ENCODE results near the gene ATE1.

The ATE1 gene

DNA sequence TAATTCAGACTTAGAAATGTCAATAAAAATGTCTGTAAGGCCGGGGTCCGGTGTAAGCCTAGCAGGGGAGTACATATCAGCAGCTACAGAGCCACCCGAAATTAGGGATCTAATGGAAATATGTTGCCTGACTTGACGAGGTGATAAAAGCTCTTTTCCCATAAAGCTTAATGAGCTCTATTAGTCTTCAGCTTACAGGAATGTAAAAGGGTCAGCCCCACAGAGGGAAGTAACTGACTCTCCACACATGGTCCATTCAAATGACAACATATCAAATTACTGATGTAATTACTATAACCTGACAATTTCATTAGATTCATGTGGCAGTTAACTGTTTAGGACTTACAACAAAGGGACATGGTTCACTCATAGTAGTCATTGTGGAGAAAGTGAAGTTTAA is 62.3 kb downstream of the ATE1 start:
- TF ChIP-seq EP300 (IDR thresholded peaks at IDR 0.05; ENCODE audit: borderline replicate concordance) (no peak), FOXM1 (IDR thresholded peaks at IDR 0.05; ENCODE audit: borderline replicate concordance, low read depth) (peak; percentile 21; the same call in 1 of the 2 replicates), TEAD4 (IDR thresholded peaks at IDR 0.05) (no peak)

DNA sequence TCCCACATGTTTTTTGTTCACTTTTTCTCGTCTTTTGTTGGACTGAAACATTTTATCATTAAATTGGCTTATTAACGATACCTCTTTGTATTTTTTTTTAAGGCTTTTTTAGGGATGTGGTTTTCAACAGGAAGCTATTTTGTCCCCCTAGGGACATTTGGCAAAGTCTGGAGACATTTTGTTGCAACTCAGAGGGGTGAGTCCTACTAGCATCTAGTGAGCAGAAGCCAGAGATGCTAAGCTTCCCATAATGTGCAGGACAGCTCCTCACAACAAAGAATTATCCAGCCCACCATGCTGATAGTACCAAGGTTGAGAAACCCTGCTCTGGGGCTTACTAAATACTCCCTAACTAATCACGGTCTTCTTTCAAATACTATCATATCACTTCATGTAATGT is 63.2 kb downstream of the ATE1 start:
- TF ChIP-seq TEAD4 (IDR thresholded peaks at IDR 0.05) (no peak), CEBPB (IDR thresholded peaks at IDR 0.05) (no peak), TAF1 (IDR thresholded peaks at IDR 0.05; ENCODE audit: low read depth) (no peak), NFIC (IDR thresholded peaks at IDR 0.05) (no peak), FOXM1 (IDR thresholded peaks at IDR 0.05; ENCODE audit: borderline replicate concordance, low read depth) (no peak), RAD21 (IDR thresholded peaks at IDR 0.05; ENCODE audit: low read depth) (no peak), EP300 (IDR thresholded peaks at IDR 0.05; ENCODE audit: borderline replicate concordance) (no peak), EGR1 (IDR thresholded peaks at IDR 0.05) (no peak), ZBTB7A (IDR thresholded peaks at IDR 0.05; ENCODE audit: low read depth) (no peak), YY1 (IDR thresholded peaks at IDR 0.05; ENCODE audit: low read depth) (no peak), TCF12 (IDR thresholded peaks at IDR 0.05; ENCODE audit: low read depth) (no peak), CREB1 (IDR thresholded peaks at IDR 0.05; ENCODE audit: low read depth) (no peak)
- TF ChIP-seq, protein P1, sequence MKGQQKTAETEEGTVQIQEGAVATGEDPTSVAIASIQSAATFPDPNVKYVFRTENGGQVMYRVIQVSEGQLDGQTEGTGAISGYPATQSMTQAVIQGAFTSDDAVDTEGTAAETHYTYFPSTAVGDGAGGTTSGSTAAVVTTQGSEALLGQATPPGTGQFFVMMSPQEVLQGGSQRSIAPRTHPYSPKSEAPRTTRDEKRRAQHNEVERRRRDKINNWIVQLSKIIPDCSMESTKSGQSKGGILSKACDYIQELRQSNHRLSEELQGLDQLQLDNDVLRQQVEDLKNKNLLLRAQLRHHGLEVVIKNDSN (IDR thresholded peaks at IDR 0.05): no peak
- TF ChIP-seq, protein P2, sequence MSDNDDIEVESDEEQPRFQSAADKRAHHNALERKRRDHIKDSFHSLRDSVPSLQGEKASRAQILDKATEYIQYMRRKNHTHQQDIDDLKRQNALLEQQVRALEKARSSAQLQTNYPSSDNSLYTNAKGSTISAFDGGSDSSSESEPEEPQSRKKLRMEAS (IDR thresholded peaks at IDR 0.05): no peak
- TF ChIP-seq, protein P3, sequence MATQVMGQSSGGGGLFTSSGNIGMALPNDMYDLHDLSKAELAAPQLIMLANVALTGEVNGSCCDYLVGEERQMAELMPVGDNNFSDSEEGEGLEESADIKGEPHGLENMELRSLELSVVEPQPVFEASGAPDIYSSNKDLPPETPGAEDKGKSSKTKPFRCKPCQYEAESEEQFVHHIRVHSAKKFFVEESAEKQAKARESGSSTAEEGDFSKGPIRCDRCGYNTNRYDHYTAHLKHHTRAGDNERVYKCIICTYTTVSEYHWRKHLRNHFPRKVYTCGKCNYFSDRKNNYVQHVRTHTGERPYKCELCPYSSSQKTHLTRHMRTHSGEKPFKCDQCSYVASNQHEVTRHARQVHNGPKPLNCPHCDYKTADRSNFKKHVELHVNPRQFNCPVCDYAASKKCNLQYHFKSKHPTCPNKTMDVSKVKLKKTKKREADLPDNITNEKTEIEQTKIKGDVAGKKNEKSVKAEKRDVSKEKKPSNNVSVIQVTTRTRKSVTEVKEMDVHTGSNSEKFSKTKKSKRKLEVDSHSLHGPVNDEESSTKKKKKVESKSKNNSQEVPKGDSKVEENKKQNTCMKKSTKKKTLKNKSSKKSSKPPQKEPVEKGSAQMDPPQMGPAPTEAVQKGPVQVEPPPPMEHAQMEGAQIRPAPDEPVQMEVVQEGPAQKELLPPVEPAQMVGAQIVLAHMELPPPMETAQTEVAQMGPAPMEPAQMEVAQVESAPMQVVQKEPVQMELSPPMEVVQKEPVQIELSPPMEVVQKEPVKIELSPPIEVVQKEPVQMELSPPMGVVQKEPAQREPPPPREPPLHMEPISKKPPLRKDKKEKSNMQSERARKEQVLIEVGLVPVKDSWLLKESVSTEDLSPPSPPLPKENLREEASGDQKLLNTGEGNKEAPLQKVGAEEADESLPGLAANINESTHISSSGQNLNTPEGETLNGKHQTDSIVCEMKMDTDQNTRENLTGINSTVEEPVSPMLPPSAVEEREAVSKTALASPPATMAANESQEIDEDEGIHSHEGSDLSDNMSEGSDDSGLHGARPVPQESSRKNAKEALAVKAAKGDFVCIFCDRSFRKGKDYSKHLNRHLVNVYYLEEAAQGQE (IDR thresholded peaks at IDR 0.05; ENCODE audit: low read depth): no peak

DNA sequence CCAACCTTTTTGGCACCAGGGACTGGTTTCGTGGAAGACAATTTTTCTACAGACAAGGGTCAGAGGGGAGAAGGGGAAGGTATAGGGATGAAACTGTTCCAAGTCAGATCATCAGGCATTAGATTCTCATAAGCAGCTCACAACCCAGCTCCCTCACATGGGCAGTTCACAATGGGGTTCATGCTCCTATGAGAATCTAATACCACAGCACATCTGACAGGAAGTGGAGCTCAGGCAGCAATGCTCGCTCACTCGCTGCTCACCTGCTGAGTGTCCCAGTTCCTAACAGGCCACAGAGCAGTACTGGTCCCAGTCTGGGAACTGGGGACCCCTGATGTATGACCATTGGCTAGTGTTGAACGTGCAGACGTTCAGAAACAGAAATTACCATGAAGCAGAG is 63.7 kb downstream of the ATE1 start:
- TF ChIP-seq TAF1 (IDR thresholded peaks at IDR 0.05; ENCODE audit: low read depth): no peak

DNA sequence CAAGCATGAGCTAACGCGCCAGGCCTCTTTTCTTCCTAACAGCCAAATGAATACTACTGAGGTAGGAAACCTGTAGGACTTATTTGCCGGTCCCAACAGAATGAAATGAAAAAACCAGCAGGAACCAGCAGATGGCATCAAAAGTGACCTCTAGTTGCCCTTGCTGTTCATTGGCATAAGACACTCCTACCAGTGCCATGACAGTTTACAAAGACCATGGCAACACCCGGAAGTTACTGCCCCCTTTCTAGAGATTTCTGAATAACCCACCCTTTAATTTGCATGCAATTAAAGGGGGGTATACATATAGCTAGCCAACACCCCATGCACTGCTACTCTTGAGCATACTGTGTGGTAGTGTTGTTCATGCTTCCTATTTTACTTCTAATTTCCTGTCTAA is 65.2 kb downstream of the ATE1 start:
- no peak for TF ChIP-seq TAF1 (IDR thresholded peaks at IDR 0.05; ENCODE audit: low read depth)

DNA sequence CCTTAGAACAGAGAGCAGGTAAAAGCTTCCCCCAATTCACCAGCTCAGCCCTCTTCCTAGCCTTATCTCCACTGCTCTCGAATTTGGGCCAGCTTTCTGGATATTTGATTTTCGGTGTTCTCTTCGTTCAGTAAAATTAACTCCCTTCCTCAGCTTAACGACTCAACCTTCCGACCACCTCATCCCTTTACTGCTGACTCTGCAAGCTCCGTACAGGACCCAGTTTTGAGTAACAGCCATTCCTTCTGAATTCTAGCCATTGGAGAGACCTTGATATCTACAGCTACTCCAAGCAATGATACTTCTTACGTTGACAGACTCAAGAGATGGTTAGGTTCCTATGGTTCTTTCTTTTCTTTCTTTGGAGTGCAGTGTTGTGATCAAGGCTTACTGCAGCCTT is 65.8 kb downstream of the ATE1 start:
- TF ChIP-seq, protein P3 (IDR thresholded peaks at IDR 0.05; ENCODE audit: low read depth): no peak
- no peak for TF ChIP-seq CEBPB (IDR thresholded peaks at IDR 0.05)

DNA sequence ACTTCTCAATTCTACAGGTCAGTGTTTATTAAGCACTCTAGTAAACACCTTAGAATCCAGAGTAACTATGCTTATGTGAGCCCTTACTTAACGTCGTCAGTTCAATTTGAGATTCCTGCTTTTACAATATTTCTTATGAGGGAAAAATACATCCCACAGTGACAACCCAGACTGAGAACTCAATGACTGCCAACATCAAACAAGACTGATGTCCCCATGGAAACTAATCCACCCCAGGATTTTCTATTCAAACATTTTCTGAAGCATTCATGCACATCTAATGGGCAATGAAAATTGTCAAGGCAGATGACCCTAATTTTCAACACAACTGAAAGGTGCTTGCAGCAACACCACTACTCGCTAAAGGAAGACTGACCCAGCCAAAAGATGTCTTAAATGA is 67.0 kb downstream of the ATE1 start:
- TF ChIP-seq, protein P1 (IDR thresholded peaks at IDR 0.05): no peak
- TF ChIP-seq TCF12 (IDR thresholded peaks at IDR 0.05; ENCODE audit: low read depth) (no peak), CEBPB (IDR thresholded peaks at IDR 0.05) (no peak), RAD21 (IDR thresholded peaks at IDR 0.05; ENCODE audit: low read depth) (no peak), TEAD4 (IDR thresholded peaks at IDR 0.05) (no peak), EP300 (IDR thresholded peaks at IDR 0.05; ENCODE audit: borderline replicate concordance) (no peak), NFIC (IDR thresholded peaks at IDR 0.05) (no peak), FOXM1 (IDR thresholded peaks at IDR 0.05; ENCODE audit: borderline replicate concordance, low read depth) (no peak)
- TF ChIP-seq, protein P3 (IDR thresholded peaks at IDR 0.05; ENCODE audit: low read depth): no peak

Measured in Ishikawa (cell line).